Dermis blood vessel endothelial cell (primary cell): Measurements from ENCODE around the gene FLT1. TPM values are rescaled to one million over a fixed set of nuclear protein-coding genes. Genes with fewer than 3 reads are reported as not detected.

Source experiments
- DNase-seq: peaks from one replicate; pipeline ENCODE4 v3.0.0; 2010
- total RNA-seq: library from RNA; depleted of rRNA; stranded (reverse); fragments of >200 nt; gene quantifications from 2 replicates; pipeline ENCODE4 v1.2.3, GENCODE V29; 2014

The FLT1 gene
- total RNA-seq, 1 donor from 2014 or later, result 82.9 TPM

- peak; percentile 47 for DNase-seq
These were observed 33.9 kb upstream of the FLT1 start for GRCh38 chr13:28528848-28529247.

- DNase-seq, result no peak
These were observed 33.5 kb upstream of the FLT1 start for GRCh38 chr13:28528388-28528787.

DNA sequence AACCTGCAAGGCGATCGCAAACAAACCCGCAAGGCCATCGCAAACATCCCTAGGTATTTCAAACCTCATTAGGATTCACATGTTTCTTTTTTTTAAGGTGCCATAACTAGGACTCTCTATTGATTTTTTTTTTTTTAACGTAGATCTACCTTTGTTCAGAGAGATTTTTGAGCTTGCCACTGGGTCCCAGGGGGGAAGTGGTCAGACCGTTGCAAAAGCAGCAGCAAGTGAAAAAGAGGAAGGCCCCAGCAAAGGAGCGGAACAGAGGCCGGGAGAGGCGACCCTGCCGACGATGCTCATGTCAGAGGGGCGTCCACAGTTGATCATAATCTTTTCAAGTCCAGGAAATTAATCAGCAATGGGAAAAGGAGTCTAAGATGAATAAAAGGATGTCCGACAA is 32.7 kb upstream of the FLT1 start:
- no peak for DNase-seq

DNA sequence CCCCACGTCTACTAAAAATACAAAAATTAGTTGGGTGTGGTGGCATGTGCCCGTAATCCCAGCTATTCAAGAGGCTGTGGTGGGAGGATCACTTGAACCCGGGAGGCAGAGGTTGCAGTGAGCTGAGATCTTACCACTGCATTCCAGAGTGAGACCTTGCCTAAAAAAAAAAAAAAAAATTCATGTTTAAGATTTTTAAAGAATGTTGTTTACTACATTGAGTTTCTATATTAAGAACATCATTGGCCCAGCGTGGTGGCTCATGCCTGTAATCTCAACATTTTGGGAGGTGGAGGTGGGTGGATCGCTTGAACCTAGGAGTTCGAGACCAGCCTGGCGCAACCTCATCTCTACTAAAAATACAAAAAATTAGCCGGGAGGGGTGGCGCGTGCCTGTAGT is 31.9 kb upstream of the FLT1 start:
- no peak for DNase-seq

DNA sequence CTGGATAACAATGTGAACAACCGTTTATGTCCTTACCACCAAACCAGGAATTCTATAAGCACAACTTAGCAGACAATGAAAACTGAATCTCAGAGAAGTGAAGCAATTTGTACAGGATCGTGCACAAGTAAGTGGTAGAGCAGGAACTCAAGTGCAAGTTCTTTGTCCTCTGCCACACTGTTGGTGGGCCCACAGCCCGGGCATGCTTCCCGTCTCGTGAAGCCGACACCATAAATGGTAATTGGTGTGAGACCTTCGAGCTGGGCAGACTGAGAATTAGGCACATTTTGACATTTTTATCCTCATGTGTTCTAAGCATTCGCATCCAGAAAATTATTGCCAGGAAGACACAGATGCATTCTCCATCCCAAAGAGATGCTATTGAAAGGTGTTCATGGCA is 27.9 kb upstream of the FLT1 start:
- no peak for DNase-seq

DNA sequence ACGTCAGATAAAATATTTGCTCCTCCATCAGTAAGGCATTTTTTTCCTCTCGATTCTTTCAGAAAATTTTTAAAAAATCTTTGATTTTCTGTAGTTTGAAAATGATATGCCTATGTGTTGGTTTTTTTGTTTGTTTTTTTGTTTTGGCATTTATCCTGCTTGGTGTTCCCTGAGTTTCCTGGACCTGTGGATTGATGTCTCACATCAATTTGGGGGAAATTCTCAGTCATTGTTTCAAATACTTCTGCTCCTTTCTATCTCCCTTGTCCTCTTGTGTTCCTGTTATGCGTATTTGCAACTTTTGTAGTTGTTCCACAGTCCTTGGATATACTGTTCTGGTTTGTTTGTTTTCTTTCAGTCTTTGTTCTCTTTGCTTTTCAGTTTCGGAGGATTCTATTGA is 18.8 kb upstream of the FLT1 start:
- DNase-seq, result no peak

- no peak for DNase-seq
These were observed 15.6 kb upstream of the FLT1 start for GRCh38 chr13:28510542-28510941.

- DNase-seq, result no peak
These were observed 15.1 kb upstream of the FLT1 start for GRCh38 chr13:28510066-28510465.

- DNase-seq, result peak; percentile 57
These were observed 10.7 kb upstream of the FLT1 start for GRCh38 chr13:28505543-28506135.

DNA sequence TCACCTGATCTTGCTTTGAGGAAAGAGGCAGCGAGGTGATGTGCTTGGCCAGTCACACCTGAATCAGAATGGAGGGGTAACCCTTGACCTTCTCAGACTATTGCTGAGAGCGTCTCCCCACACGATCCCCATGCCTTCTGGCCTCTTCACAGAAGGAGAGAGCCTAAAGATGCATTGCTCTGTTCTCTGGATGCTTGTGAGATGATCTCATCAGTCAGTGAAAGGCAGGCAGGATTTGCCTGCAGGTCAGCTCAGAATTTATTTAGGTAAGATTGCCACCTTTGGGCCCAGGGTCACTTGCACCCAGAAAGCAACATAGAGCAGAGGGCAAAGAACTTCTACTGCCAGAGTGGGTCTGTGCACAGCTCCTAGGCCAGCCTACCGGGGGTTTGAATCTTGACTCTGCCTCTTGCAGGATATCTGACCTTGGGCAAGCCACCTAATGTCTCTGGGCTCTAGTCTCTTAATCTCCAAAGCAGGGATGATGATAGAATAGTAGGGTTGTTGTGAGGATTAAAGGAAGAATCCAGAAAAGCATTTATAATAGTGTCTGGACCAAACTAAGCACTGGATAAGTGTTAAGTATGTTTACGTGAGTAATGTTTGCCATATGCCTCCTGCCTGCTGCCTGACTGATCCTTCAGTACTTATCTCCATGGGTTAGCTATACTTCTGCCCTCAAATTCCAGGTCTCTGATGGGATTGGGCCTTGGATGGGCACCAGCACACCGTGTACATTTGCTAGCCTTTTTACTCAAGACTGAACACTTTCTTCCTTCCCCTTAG is 8.4 kb upstream of the FLT1 start:
- no peak for DNase-seq

- DNase-seq, result no peak
These were observed 6.6 kb upstream of the FLT1 start for GRCh38 chr13:28501547-28501946.

GRCh38 chr13:28499609-28500008 is 4.7 kb upstream of the FLT1 start:
- DNase-seq, result no peak

DNA sequence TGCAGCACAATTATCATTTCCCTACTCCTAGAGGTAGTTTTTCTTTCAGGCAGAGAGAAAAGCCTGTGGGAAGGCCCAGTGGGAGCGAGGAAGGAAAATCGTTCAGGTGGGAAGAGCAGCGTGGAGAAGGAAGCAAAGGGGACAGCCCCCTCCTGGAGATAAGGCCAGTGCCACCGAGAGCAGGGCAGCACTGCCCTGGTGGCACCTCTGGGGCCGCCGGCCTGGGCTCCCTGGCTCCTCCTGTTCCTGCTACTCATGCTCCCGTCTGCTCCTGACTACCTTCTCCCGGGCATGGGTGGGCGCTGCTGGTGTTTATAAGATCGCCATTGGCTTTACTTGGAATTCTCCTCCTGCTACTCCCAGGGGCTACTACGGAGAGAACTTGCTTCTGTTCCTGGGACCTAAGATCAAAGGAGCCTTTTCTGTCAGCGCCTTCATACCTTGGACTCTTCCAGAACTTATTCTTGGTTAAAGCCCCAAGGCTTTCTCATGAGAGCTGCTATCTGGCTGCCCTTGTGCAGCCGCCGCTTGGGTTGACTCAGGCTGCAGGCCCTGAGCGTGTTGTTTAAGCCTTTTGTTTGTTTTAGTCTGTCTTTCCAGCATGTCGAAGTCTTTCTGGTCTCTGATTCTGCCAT is 3.7 kb upstream of the FLT1 start:
- no peak for DNase-seq

GRCh38 chr13:28497143-28497876 is 2.4 kb upstream of the FLT1 start:
- no peak for DNase-seq

DNA sequence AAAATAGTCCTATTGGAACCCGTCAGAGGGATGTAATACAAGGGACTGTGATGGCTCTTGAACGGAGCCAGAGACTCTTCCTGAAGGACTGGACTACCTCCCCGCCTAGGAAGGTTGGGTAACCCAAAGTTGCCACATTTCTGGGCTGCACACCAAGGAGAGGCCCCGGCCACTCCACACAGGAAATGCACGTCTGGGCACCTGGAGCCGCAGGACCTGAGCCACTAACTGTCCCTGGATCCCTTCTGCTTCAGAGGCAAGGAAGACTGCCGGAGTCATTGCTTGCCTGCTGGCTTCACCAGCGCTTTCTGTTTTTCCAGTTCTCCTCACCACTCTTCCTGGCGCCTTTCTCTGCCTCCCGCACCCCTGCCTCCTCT is 1.2 kb upstream of the FLT1 start:
- DNase-seq, result no peak

GRCh38 chr13:28495538-28496187 is 735 bp upstream of the FLT1 start:
- peak; percentile 70 for DNase-seq

- DNase-seq, result peak; percentile 53
These were observed 487 bp downstream of the FLT1 start for GRCh38 chr13:28494504-28494777.

GRCh38 chr13:28493740-28494503 is 1.0 kb downstream of the FLT1 start:
- DNase-seq, result peak; percentile 45

- peak; percentile 59 for DNase-seq
These were observed 2.2 kb downstream of the FLT1 start for GRCh38 chr13:28492569-28493367.

- peak; percentile 85 for DNase-seq
These were observed 4.9 kb downstream of the FLT1 start for GRCh38 chr13:28490061-28490460.

GRCh38 chr13:28489524-28489931 is 5.4 kb downstream of the FLT1 start:
- DNase-seq, result peak; percentile 64
